GM12891 (cell line): Measurements from ENCODE around the gene TMEM200A.

ENCODE experiments used
- POLR2A ChIP-seq: IDR thresholded peaks from 2 replicates; pipeline ENCODE4 v1.6.1; 2011; ENCODE audit warnings: low read depth, low read length, control low read depth
- POLR2AphosphoS5 ChIP-seq: IDR thresholded peaks from 2 replicates; pipeline ENCODE4 v1.6.1; 2011; ENCODE audit warnings: low read depth, low read length, control low read depth
- POU2F2 ChIP-seq: IDR thresholded peaks from 2 replicates; pipeline ENCODE4 v1.6.1; 2011; ENCODE audit warnings: low read depth, mild to moderate bottlenecking, control low read depth, low read length, moderate library complexity
- TAF1 ChIP-seq: IDR thresholded peaks from 2 replicates; pipeline ENCODE4 v1.6.1; 2011; ENCODE audit warnings: low read depth, low read length, control low read depth

DNA sequence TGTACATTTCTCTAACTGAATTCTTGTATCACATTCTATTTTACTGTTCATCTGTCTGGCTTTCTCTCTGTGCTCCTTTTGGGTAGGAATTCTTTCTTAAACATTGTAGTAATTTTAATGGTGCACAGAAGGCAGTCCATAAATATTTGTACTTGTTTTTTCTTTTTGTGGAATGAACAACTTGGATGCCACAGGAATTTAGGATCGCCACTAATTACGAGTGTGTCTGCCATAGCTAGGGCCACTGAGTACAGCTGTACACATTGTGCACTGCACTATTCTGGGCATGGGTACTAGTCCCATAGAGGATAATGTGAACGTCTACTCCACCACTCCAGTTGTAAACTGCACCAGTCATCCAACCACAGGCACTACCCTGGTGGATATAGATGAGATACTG is 39.3 kb upstream of the TMEM200A start:
- TF ChIP-seq POU2F2 (no peak), POLR2AphosphoS5 (no peak), POLR2A (no peak), TAF1 (no peak)
